ENCODE measurements around the gene LAMB4.
A peak's percentile ranks its signal among the peaks of the same experiment; 100 is the strongest.

Gene LAMB4

GRCh38 chr7:108079648-108080591 lies 50.2 kb downstream of the LAMB4 start:
- peak; percentile 25 for DNase-seq (ENCODE audit: low spot score)

GRCh38 chr7:108079276-108079647 lies 50.9 kb downstream of the LAMB4 start:
- DNase-seq (ENCODE audit: low spot score) = no peak

- no peak for DNase-seq (ENCODE audit: low spot score)
Observed at GRCh38 chr7:108078691-108079090, 51.5 kb downstream of the LAMB4 start.

- DNase-seq (ENCODE audit: low spot score) = no peak
Observed at GRCh38 chr7:108078211-108078673, 51.9 kb downstream of the LAMB4 start.

- DNase-seq (ENCODE audit: low spot score) = no peak
Observed at GRCh38 chr7:108077709-108078108, 52.5 kb downstream of the LAMB4 start.

GRCh38 chr7:108076156-108076555 lies 54.0 kb downstream of the LAMB4 start:
- DNase-seq (ENCODE audit: low spot score) = no peak

- DNase-seq (ENCODE audit: low spot score) = no peak
Observed at GRCh38 chr7:108073305-108074070, 56.7 kb downstream of the LAMB4 start.

GRCh38 chr7:108072739-108073138 lies 57.4 kb downstream of the LAMB4 start:
- DNase-seq (ENCODE audit: low spot score) = no peak

GRCh38 chr7:108072116-108072515 lies 58.0 kb downstream of the LAMB4 start:
- no peak for DNase-seq (ENCODE audit: low spot score)

- DNase-seq (ENCODE audit: low spot score) = no peak
Observed at GRCh38 chr7:108071551-108071950, 58.6 kb downstream of the LAMB4 start.

GRCh38 chr7:108069646-108070045 lies 60.5 kb downstream of the LAMB4 start:
- DNase-seq (ENCODE audit: low spot score) = no peak

GRCh38 chr7:108067844-108068243 lies 62.3 kb downstream of the LAMB4 start:
- DNase-seq (ENCODE audit: low spot score) = no peak

GRCh38 chr7:108066486-108066885 lies 63.7 kb downstream of the LAMB4 start:
- DNase-seq (ENCODE audit: low spot score) = no peak

GRCh38 chr7:108063520-108063933 lies 66.6 kb downstream of the LAMB4 start:
- DNase-seq (ENCODE audit: low spot score) = no peak

GRCh38 chr7:108062250-108063014 lies 67.7 kb downstream of the LAMB4 start:
- no peak for DNase-seq (ENCODE audit: low spot score)

GRCh38 chr7:108059526-108059925 lies 70.6 kb downstream of the LAMB4 start:
- no peak for DNase-seq (ENCODE audit: low spot score)

GRCh38 chr7:108057951-108058481 lies 72.1 kb downstream of the LAMB4 start:
- no peak for DNase-seq (ENCODE audit: low spot score)

- DNase-seq (ENCODE audit: low spot score) = no peak
Observed at GRCh38 chr7:108055611-108056021, 74.5 kb downstream of the LAMB4 start.

GRCh38 chr7:108054537-108054936 lies 75.6 kb downstream of the LAMB4 start:
- no peak for DNase-seq (ENCODE audit: low spot score)

- DNase-seq (ENCODE audit: low spot score) = no peak
Observed at GRCh38 chr7:108053250-108053649, 76.9 kb downstream of the LAMB4 start.

- DNase-seq (ENCODE audit: low spot score) = no peak
Observed at GRCh38 chr7:108051454-108051853, 78.7 kb downstream of the LAMB4 start.

- no peak for DNase-seq (ENCODE audit: low spot score)
Observed at GRCh38 chr7:108049962-108050361, 80.2 kb downstream of the LAMB4 start.
